Upper lobe of left lung (tissue), 4 donors: ENCODE results near the gene SELENOO.

Experiments
- CTCF ChIP-seq, 6 experiments: fragments of 450-650 bp in 4 of 6; fragments of 200-600 bp in 2 of 6; sonication (generic) in 2 of 6; IDR thresholded peaks; one replicate each; pipeline ENCODE4 v1.5.1; 2016 to 2019; ENCODE audit warnings: antibody characterized with exemption in 6 of 6
- EP300 ChIP-seq, 4 donors: sonication (generic); formaldehyde crosslinking; IDR thresholded peaks; one replicate each; pipeline ENCODE4 v1.5.1; 2017; ENCODE audit warnings: antibody characterized with exemption in 4 of 4, control low read depth in 2 of 4
- POLR2A ChIP-seq, 4 donors: fragments of 450-650 bp; IDR thresholded peaks; one replicate each; pipeline ENCODE4 v1.5.1; 2016 to 2017; ENCODE audit warnings: antibody characterized with exemption in 4 of 4, mild to moderate bottlenecking in 2 of 4
- POLR2AphosphoS5 ChIP-seq, 2 donors: sonication (generic); formaldehyde crosslinking; IDR thresholded peaks; one replicate each; pipeline ENCODE4 v1.5.1; 2017; ENCODE audit warnings: antibody characterized with exemption in 2 of 2

- TF ChIP-seq CTCF (IDR thresholded peaks at IDR 0.05) = no peak
- no peak for TF ChIP-seq POLR2A (IDR thresholded peaks at IDR 0.05)
- no peak for TF ChIP-seq POLR2AphosphoS5 (IDR thresholded peaks at IDR 0.05)
- TF ChIP-seq EP300 (IDR thresholded peaks at IDR 0.05) = no peak
Observed at GRCh38 chr22:50256258-50256862, 55.5 kb downstream of the SELENOO start.
